ENCODE results near the gene CCDC117.

Gene CCDC117

DNA sequence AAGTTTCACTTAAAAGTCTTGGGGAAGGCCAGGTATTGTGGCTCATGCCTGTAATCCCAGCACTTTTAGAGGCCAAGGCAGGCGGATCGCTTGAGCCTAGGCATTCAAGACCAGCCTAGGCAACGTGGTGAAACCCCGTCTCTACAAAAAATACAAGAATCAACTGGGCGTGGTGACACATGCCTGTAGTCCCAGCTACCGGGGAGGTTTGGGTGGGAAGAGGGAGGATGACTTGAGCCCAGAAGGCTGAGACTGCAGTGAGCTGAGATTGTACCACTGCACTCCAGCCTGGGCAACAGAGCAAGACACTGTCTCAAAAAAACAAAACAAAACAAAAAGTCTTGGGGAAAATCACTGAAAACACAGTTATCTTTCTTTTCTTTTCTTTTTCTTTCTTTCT, 43.2 kb downstream of the CCDC117 start:
- in situ Hi-C loops (cut with MboI; ENCODE audit: low pct_unique_long_range_greater_than_20kb, low sequenced_read_pairs, unreplicated experiment) = no loop called here
- TF ChIP-seq CTCF (IDR thresholded peaks at IDR 0.05; ENCODE audit: extremely low read depth, insufficient read depth, missing control alignments) = no peak
- no peak for DNase-seq (ENCODE audit: low spot score)

GRCh38 chr22:28817064-28817463, 44.6 kb downstream of the CCDC117 start:
- in situ Hi-C loops (cut with MboI; ENCODE audit: low pct_unique_long_range_greater_than_20kb, low sequenced_read_pairs, unreplicated experiment) = no loop called here
- DNase-seq (ENCODE audit: low spot score) = no peak
- no peak for TF ChIP-seq CTCF (IDR thresholded peaks at IDR 0.05; ENCODE audit: extremely low read depth, insufficient read depth, missing control alignments)

GRCh38 chr22:28817919-28818859, 45.7 kb downstream of the CCDC117 start:
- in situ Hi-C loops (cut with MboI; ENCODE audit: low pct_unique_long_range_greater_than_20kb, low sequenced_read_pairs, unreplicated experiment) = no loop called here
- TF ChIP-seq CTCF (IDR thresholded peaks at IDR 0.05; ENCODE audit: extremely low read depth, insufficient read depth, missing control alignments) = no peak
- DNase-seq (ENCODE audit: low spot score) = no peak

GRCh38 chr22:28819253-28820096, 47.0 kb downstream of the CCDC117 start:
- in situ Hi-C loops (cut with MboI; ENCODE audit: low pct_unique_long_range_greater_than_20kb, low sequenced_read_pairs, unreplicated experiment) = loop anchor here (10.0 kb wide), 1 partner anchor 215 kb away; no protein-coding TSS in a partner anchor
- TF ChIP-seq CTCF (IDR thresholded peaks at IDR 0.05; ENCODE audit: extremely low read depth, insufficient read depth, missing control alignments) = no peak
- DNase-seq (ENCODE audit: low spot score) = no peak

DNA sequence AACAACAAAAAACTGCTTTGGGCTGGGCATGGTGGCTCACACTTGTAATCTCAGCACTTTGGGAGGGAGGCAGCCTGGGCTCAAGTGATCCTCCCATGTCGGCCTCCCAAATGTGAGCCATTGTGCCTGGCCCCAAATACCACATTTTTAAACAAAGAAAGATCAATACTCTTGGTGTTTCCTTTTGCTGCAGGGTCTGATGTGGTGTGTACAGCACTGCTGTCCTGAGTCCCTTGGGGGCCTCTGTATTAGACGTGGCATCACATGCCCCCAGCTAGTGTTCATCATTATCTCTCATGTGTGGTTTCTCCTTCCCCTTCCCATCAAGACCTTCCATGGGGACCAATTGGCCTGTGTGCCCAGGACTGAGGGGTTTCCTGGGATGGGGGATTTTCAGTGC, 48.4 kb downstream of the CCDC117 start:
- no peak for TF ChIP-seq CTCF (IDR thresholded peaks at IDR 0.05; ENCODE audit: extremely low read depth, insufficient read depth, missing control alignments)
- DNase-seq (ENCODE audit: low spot score) = no peak
- in situ Hi-C loops (cut with MboI; ENCODE audit: low pct_unique_long_range_greater_than_20kb, low sequenced_read_pairs, unreplicated experiment) = loop anchor here (10.0 kb wide), 1 partner anchor 216 kb away; no protein-coding TSS in a partner anchor

DNA sequence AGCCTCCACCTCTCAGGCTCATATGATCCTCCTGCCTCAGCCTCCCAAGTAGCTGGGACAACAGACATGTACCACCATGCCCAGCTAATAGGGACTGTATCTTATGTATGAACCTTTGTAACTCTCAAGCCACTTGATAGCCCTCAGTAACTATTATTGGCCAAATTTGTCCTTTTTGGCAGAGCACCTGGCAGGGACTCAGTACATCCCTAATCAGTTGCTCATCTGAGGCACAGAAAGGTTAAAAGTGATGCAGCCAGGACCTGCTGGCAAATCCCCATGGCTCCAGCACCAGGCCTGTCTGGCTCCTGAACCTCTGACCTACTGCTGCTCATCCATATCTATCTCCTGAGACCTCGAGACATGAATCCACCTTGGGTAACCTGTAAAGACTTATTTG, 49.0 kb downstream of the CCDC117 start:
- in situ Hi-C loops (cut with MboI; ENCODE audit: low pct_unique_long_range_greater_than_20kb, low sequenced_read_pairs, unreplicated experiment) = loop anchor here (10.0 kb wide), 1 partner anchor 217 kb away; no protein-coding TSS in a partner anchor
- TF ChIP-seq CTCF (IDR thresholded peaks at IDR 0.05; ENCODE audit: extremely low read depth, insufficient read depth, missing control alignments) = no peak
- no peak for DNase-seq (ENCODE audit: low spot score)

All from GM13977 (cell line).